ENCODE data around the gene LRRTM4.

DNA sequence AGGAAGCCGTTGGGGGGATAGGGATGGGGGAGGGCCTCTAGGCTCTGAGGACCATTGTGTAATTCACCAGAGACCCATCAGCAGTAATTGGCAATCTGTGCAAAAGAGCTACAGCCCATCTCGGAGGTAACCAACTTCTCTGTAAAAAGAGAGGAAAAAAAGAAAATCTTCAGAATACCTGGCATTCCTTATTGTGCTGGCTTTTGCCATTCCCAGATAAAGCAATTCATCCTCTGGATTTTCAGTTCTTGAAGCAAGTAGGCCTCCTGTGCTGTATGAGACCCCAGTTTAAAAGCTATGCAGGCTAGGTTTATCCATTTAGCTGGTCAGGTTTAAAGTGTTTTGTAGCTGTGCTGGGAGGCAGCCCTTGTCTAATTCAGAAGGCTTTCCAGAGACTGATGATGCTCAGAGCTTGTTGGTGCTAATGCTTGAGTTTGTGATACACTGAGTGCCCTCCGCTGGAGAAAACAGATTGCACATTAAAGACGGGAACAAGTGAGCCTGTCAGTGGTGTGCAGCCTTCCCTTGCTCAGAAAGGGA lies at the start of gene LRRTM4:
- TF ChIP-seq, protein P1, sequence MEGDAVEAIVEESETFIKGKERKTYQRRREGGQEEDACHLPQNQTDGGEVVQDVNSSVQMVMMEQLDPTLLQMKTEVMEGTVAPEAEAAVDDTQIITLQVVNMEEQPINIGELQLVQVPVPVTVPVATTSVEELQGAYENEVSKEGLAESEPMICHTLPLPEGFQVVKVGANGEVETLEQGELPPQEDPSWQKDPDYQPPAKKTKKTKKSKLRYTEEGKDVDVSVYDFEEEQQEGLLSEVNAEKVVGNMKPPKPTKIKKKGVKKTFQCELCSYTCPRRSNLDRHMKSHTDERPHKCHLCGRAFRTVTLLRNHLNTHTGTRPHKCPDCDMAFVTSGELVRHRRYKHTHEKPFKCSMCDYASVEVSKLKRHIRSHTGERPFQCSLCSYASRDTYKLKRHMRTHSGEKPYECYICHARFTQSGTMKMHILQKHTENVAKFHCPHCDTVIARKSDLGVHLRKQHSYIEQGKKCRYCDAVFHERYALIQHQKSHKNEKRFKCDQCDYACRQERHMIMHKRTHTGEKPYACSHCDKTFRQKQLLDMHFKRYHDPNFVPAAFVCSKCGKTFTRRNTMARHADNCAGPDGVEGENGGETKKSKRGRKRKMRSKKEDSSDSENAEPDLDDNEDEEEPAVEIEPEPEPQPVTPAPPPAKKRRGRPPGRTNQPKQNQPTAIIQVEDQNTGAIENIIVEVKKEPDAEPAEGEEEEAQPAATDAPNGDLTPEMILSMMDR (IDR thresholded peaks at IDR 0.05) = peak; percentile 36; the same call in 1 of the 2 replicates
- TF ChIP-seq POLR2AphosphoS5 (IDR thresholded peaks at IDR 0.05; ENCODE audit: low read depth, low read length) = no peak
